ENCODE results near the gene FBXW7.

DNA sequence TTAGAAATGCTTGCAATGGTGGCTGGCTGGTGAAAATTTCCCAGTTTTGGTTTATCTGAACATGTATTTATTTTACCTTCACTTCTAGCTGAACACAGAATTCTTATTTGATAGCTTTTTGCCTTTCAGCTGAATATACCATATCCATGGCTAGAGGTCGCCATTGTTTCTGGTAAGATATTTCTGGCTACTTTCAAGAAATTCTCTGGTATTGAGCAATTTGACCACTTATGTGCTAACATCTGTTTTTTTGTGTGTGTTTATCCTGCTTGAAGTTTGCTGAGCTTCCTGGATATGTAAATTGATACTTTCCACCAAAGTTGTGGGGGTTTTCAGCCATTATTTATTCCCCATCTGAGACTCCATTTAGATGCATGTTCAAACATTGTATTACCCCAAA is 75.4 kb downstream of the FBXW7 start:
- TF ChIP-seq, protein P1, sequence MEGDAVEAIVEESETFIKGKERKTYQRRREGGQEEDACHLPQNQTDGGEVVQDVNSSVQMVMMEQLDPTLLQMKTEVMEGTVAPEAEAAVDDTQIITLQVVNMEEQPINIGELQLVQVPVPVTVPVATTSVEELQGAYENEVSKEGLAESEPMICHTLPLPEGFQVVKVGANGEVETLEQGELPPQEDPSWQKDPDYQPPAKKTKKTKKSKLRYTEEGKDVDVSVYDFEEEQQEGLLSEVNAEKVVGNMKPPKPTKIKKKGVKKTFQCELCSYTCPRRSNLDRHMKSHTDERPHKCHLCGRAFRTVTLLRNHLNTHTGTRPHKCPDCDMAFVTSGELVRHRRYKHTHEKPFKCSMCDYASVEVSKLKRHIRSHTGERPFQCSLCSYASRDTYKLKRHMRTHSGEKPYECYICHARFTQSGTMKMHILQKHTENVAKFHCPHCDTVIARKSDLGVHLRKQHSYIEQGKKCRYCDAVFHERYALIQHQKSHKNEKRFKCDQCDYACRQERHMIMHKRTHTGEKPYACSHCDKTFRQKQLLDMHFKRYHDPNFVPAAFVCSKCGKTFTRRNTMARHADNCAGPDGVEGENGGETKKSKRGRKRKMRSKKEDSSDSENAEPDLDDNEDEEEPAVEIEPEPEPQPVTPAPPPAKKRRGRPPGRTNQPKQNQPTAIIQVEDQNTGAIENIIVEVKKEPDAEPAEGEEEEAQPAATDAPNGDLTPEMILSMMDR (IDR thresholded peaks at IDR 0.05) = no peak
- TF ChIP-seq POLR2A (IDR thresholded peaks at IDR 0.05) = no peak

Data from lower leg skin (tissue), 3 donors.